ENCODE results near the gene DIPK1A. TPM values are rescaled to one million over a fixed set of nuclear protein-coding genes. Genes with fewer than 3 reads are reported as not detected.

Gene DIPK1A
- total RNA-seq, 1 experiment from 2014 or later: 4.8 TPM

DNA sequence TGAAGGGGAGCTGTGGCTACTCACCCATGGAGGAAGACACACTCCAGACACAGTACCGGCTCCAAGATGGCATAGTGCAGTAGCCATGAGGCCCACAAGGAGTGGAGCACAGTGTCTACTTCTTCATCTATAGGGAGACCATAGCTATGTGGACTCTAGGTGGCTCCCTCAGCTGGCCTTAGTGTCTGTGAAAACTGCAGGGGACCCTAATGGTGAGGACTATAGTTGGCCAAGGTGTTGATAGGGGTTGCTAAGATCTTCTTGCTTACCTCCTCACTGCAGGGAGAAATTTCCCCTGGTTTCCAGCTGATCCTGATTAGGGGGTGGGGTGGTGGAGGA, 58.9 kb downstream of the DIPK1A start:
- Mint-ChIP-seq H3K27ac (no peak overlapping the region), H3K4me3 (no peak overlapping the region), H3K27me3 (ENCODE audit: low read depth) (no peaks in the 10 kb centered on the region; the same call in 1 of the 2 replicates), H3K36me3 (peaks cover 4% of the 10 kb centered on the region), H3K9me3 (peaks cover 21% of the 10 kb centered on the region), H3K4me1 (no peaks in the 10 kb centered on the region)
- ChIA-PET POLR2A (no interaction called here), CTCF (interaction anchor here (1.0 to 1.7 kb wide), 2 partner anchors 57 to 92 kb away, joined by 3 to 7 read pairs; no protein-coding TSS in a partner anchor)
- DNase-seq (ENCODE audit: low spot score) (no peak), ATAC-seq (peak; percentile 50)
- TF ChIP-seq ZNF671 (CRISPR knock-in tag; IDR thresholded peaks at IDR 0.05) (no peak), OVOL2 (CRISPR knock-in tag; IDR thresholded peaks at IDR 0.05; ENCODE audit: borderline replicate concordance) (no peak), GABPB1 (CRISPR knock-in tag; IDR thresholded peaks at IDR 0.05) (no peak), MYBL2 (CRISPR knock-in tag; IDR thresholded peaks at IDR 0.05) (no peak), TCF7 (CRISPR knock-in tag; IDR thresholded peaks at IDR 0.05; ENCODE audit: low read depth) (no peak)
- TF ChIP-seq, protein P1, sequence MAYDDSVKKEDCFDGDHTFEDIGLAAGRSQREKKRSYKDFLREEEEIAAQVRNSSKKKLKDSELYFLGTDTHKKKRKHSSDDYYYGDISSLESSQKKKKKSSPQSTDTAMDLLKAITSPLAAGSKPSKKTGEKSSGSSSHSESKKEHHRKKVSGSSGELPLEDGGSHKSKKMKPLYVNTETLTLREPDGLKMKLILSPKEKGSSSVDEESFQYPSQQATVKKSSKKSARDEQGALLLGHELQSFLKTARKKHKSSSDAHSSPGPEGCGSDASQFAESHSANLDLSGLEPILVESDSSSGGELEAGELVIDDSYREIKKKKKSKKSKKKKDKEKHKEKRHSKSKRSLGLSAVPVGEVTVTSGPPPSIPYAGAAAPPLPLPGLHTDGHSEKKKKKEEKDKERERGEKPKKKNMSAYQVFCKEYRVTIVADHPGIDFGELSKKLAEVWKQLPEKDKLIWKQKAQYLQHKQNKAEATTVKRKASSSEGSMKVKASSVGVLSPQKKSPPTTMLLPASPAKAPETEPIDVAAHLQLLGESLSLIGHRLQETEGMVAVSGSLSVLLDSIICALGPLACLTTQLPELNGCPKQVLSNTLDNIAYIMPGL (CRISPR knock-in tag; IDR thresholded peaks at IDR 0.05): no peak
- TF ChIP-seq, protein P2, sequence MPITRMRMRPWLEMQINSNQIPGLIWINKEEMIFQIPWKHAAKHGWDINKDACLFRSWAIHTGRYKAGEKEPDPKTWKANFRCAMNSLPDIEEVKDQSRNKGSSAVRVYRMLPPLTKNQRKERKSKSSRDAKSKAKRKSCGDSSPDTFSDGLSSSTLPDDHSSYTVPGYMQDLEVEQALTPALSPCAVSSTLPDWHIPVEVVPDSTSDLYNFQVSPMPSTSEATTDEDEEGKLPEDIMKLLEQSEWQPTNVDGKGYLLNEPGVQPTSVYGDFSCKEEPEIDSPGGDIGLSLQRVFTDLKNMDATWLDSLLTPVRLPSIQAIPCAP (CRISPR knock-in tag; IDR thresholded peaks at IDR 0.05): no peak

DNA sequence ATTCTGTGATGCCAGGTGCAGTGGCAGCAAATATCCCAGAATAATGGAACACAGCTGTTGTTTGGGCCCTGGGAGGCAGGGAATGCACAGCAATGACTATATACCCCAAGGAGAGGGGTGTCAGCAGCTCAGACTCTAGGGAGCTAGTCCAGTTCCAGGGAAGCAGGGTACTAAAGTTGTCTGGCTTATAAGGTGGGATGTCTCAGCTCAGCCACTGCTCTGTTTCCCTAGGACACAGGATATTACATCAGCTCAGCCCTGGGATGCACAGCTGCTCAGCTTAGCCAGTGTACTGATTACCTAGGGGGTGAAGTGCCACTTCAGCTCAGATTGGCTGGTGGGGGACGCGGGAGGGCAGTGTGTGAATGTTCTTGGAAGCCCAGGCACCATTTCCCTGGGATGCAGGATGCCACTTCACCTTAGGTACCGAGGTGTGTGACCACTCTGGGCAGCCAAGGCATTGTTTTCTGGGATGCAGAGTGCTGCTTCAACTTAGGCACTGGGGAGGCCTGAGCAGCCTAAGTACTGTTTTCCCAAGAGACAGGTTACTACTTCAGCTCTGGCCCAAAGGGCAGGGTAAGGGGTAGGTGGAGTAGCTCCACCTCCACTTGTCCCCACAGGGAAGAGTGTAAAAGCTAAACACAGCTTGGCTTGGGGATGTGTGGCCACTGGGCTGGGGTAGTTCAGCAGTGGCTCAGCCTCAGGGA, 59.4 kb downstream of the DIPK1A start:
- H3K27ac Mint-ChIP-seq: no peak overlapping the region
- CTCF ChIA-PET: interaction anchor here (1.0 to 1.7 kb wide), 5 partner anchors 11 to 92 kb away, joined by 3 to 7 read pairs (median 3); no protein-coding TSS in a partner anchor
- H3K4me1 Mint-ChIP-seq: no peaks in the 10 kb centered on the region
- no peaks in the 10 kb centered on the region; the same call in 1 of the 2 replicates for H3K27me3 Mint-ChIP-seq (ENCODE audit: low read depth)
- DNase-seq (ENCODE audit: low spot score) (no peak), ATAC-seq (no peak)
- POLR2A ChIA-PET: interaction anchor here (1.1 kb wide), 1 partner anchor 60 kb away, joined by 12 read pairs; no protein-coding TSS in a partner anchor
- peaks cover 21% of the 10 kb centered on the region for H3K9me3 Mint-ChIP-seq
- TF ChIP-seq ZNF263 (CRISPR knock-in tag; IDR thresholded peaks at IDR 0.05; ENCODE audit: low read depth) (no peak), GRHL2 (CRISPR knock-in tag; IDR thresholded peaks at IDR 0.05; ENCODE audit: insufficient replicate concordance, severe bottlenecking) (no peak)
- TF ChIP-seq, protein P1 (CRISPR knock-in tag; IDR thresholded peaks at IDR 0.05): no peak
- TF ChIP-seq, protein P3, sequence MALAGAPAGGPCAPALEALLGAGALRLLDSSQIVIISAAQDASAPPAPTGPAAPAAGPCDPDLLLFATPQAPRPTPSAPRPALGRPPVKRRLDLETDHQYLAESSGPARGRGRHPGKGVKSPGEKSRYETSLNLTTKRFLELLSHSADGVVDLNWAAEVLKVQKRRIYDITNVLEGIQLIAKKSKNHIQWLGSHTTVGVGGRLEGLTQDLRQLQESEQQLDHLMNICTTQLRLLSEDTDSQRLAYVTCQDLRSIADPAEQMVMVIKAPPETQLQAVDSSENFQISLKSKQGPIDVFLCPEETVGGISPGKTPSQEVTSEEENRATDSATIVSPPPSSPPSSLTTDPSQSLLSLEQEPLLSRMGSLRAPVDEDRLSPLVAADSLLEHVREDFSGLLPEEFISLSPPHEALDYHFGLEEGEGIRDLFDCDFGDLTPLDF (CRISPR knock-in tag; IDR thresholded peaks at IDR 0.05): no peak
- H3K36me3 Mint-ChIP-seq: peaks cover 4% of the 10 kb centered on the region
- H3K4me3 Mint-ChIP-seq: no peak overlapping the region

DNA sequence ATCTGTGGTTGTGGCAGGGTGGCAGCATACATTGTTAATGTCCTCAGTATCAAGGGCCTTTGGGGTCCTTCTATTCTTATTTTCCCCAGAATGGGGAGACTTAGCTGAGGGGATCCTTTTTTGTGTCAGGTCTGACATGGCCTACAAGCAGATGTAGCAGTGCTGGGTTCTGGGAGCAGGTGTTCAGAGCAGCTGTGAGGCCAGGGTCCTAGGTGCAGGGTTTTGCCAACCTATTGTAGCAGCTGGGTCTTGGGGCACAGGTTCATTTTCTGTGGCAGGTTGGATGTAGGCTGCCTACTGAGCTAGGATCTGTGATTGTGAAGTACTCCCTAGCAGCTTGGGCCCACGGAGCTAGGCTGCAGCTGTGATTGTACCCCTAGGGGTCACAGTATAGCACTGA, 60.1 kb downstream of the DIPK1A start:
- no peaks in the 10 kb centered on the region; the same call in 1 of the 2 replicates for H3K27me3 Mint-ChIP-seq (ENCODE audit: low read depth)
- peaks cover 4% of the 10 kb centered on the region for H3K36me3 Mint-ChIP-seq
- ATAC-seq: no peak
- no peaks in the 10 kb centered on the region for H3K4me1 Mint-ChIP-seq
- ChIA-PET POLR2A (interaction anchor here (1.1 kb wide), 1 partner anchor 61 kb away, joined by 12 read pairs; no protein-coding TSS in a partner anchor), CTCF (interaction anchor here (0.6 to 1.7 kb wide), 10 partner anchors 11 to 93 kb away, joined by 3 to 11 read pairs (median 4); partner anchors contain the start of gene DIPK1A)
- no peak for DNase-seq (ENCODE audit: low spot score)
- H3K27ac Mint-ChIP-seq: no peak overlapping the region
- H3K9me3 Mint-ChIP-seq: peaks cover 21% of the 10 kb centered on the region
- TF ChIP-seq, protein P4, sequence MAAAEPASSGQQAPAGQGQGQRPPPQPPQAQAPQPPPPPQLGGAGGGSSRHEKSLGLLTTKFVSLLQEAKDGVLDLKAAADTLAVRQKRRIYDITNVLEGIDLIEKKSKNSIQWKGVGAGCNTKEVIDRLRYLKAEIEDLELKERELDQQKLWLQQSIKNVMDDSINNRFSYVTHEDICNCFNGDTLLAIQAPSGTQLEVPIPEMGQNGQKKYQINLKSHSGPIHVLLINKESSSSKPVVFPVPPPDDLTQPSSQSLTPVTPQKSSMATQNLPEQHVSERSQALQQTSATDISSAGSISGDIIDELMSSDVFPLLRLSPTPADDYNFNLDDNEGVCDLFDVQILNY (CRISPR knock-in tag; IDR thresholded peaks at IDR 0.05): no peak
- TF ChIP-seq JAZF1 (CRISPR knock-in tag; IDR thresholded peaks at IDR 0.05) (no peak), MXD4 (CRISPR knock-in tag; IDR thresholded peaks at IDR 0.05; ENCODE audit: borderline replicate concordance) (no peak), ZNF423 (CRISPR knock-in tag; IDR thresholded peaks at IDR 0.05) (no peak), GRHL2 (CRISPR knock-in tag; IDR thresholded peaks at IDR 0.05; ENCODE audit: insufficient replicate concordance, severe bottlenecking) (no peak), NR2C2 (CRISPR knock-in tag; IDR thresholded peaks at IDR 0.05) (no peak)
- TF ChIP-seq, protein P5, sequence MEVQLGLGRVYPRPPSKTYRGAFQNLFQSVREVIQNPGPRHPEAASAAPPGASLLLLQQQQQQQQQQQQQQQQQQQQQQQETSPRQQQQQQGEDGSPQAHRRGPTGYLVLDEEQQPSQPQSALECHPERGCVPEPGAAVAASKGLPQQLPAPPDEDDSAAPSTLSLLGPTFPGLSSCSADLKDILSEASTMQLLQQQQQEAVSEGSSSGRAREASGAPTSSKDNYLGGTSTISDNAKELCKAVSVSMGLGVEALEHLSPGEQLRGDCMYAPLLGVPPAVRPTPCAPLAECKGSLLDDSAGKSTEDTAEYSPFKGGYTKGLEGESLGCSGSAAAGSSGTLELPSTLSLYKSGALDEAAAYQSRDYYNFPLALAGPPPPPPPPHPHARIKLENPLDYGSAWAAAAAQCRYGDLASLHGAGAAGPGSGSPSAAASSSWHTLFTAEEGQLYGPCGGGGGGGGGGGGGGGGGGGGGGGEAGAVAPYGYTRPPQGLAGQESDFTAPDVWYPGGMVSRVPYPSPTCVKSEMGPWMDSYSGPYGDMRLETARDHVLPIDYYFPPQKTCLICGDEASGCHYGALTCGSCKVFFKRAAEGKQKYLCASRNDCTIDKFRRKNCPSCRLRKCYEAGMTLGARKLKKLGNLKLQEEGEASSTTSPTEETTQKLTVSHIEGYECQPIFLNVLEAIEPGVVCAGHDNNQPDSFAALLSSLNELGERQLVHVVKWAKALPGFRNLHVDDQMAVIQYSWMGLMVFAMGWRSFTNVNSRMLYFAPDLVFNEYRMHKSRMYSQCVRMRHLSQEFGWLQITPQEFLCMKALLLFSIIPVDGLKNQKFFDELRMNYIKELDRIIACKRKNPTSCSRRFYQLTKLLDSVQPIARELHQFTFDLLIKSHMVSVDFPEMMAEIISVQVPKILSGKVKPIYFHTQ (CRISPR knock-in tag; IDR thresholded peaks at IDR 0.05): no peak
- TF ChIP-seq, protein P6, sequence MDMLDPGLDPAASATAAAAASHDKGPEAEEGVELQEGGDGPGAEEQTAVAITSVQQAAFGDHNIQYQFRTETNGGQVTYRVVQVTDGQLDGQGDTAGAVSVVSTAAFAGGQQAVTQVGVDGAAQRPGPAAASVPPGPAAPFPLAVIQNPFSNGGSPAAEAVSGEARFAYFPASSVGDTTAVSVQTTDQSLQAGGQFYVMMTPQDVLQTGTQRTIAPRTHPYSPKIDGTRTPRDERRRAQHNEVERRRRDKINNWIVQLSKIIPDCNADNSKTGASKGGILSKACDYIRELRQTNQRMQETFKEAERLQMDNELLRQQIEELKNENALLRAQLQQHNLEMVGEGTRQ (CRISPR knock-in tag; IDR thresholded peaks at IDR 0.05): no peak
- H3K4me3 Mint-ChIP-seq: no peak overlapping the region
